ENCODE data around the gene MUSK. TPM values are rescaled to one million over a fixed set of nuclear protein-coding genes. Genes with fewer than 3 reads are reported as not detected.

Gene MUSK
- total and polyA plus RNA-seq, 2 donors (not counting 1 experiment from before 2014, with no cell fraction given): not detected

DNA sequence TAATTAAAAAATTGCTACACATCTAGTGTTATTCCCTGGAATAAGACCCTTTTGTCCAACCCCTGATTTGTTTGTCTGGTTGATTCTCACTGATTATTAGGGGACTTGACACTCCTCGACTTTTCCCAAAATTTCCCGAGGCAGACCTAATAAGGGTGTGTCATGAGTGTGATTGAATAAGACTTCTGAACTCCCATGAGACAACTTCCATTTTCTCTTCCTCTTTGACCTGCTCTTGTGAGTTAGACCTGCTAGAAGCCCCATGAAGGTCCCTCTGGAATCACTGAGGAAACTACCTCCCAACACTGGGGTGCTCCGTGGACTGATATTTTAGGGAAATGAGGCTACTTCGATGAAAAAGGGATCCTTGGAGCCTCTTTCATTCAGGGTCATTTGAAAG lies 83.4 kb downstream of the MUSK start:
- Histone ChIP-seq H3K9ac (ENCODE audit: low read length) (no peak overlapping the region), H3K36me3 (replicated peaks in 1 of 2; ENCODE audit: control extremely low read depth in 1 of 2, control insufficient read depth in 1 of 2, extremely low read depth in 1 of 2, insufficient read depth in 2 of 2, low read length in 1 of 2) (no peaks in the 10 kb centered on the region), H3K4me1 (ENCODE audit: control insufficient read depth in 2 of 2, insufficient read depth in 2 of 2, low read length in 2 of 2) (no peaks in the 10 kb centered on the region), H3K9me3 (ENCODE audit: control extremely low read depth in 1 of 3, control insufficient read depth in 2 of 3, insufficient read depth in 1 of 3, low read length in 2 of 3) (no peaks in the 10 kb centered on the region), H4K20me1 (ENCODE audit: control insufficient read depth, insufficient read depth, low read length, poor library complexity, severe bottlenecking) (no peaks in the 10 kb centered on the region), H2AFZ (ENCODE audit: insufficient read depth, low read depth, low read length, poor library complexity, severe bottlenecking) (no peak overlapping the region), H3K79me2 (ENCODE audit: control insufficient read depth, insufficient read depth, low read length) (no peaks in the 10 kb centered on the region), H3K27ac (ENCODE audit: low read length in 2 of 2) (no peak overlapping the region), H3K27me3 (replicated peaks in 1 of 4; ENCODE audit: control extremely low read depth in 1 of 4, control insufficient read depth in 3 of 4, insufficient read depth in 4 of 4, low read length in 3 of 4) (no peaks in the 10 kb centered on the region), H3K4me2 (replicated peaks; ENCODE audit: low read depth, low read length, poor library complexity, severe bottlenecking) (no peak overlapping the region), H3K4me3 (ENCODE audit: control extremely low read depth in 1 of 5, extremely low read depth in 1 of 5, insufficient read depth in 1 of 5, low read depth in 2 of 5, low read length in 4 of 5) (no peak overlapping the region)
- TF ChIP-seq, protein P1, sequence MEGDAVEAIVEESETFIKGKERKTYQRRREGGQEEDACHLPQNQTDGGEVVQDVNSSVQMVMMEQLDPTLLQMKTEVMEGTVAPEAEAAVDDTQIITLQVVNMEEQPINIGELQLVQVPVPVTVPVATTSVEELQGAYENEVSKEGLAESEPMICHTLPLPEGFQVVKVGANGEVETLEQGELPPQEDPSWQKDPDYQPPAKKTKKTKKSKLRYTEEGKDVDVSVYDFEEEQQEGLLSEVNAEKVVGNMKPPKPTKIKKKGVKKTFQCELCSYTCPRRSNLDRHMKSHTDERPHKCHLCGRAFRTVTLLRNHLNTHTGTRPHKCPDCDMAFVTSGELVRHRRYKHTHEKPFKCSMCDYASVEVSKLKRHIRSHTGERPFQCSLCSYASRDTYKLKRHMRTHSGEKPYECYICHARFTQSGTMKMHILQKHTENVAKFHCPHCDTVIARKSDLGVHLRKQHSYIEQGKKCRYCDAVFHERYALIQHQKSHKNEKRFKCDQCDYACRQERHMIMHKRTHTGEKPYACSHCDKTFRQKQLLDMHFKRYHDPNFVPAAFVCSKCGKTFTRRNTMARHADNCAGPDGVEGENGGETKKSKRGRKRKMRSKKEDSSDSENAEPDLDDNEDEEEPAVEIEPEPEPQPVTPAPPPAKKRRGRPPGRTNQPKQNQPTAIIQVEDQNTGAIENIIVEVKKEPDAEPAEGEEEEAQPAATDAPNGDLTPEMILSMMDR (IDR thresholded peaks at IDR 0.05): no peak
- no peak for TF ChIP-seq EZH2 (IDR thresholded peaks at IDR 0.05; ENCODE audit: borderline replicate concordance, insufficient read depth, low read depth, low read length, poor library complexity, severe bottlenecking)
- Mint-ChIP-seq H3K27ac (no peak overlapping the region), H3K4me3 (no peak overlapping the region), H3K27me3 (no peaks in the 10 kb centered on the region), H3K4me1 (no peaks in the 10 kb centered on the region), H3K9me3 (ENCODE audit: insufficient read depth) (no peaks in the 10 kb centered on the region)
- intact Hi-C loops (cut with micrococcal nuclease): no loop called here
- POLR2A ChIA-PET: no interaction called here
- ATAC-seq (ENCODE audit: low read depth): no peak
- 83% methylated on average over 1 of the region's 4 CpGs for WGBS (ENCODE audit: insufficient coverage)
- CTCF ChIA-PET: no interaction called here
- DNase-seq: no peak

DNA sequence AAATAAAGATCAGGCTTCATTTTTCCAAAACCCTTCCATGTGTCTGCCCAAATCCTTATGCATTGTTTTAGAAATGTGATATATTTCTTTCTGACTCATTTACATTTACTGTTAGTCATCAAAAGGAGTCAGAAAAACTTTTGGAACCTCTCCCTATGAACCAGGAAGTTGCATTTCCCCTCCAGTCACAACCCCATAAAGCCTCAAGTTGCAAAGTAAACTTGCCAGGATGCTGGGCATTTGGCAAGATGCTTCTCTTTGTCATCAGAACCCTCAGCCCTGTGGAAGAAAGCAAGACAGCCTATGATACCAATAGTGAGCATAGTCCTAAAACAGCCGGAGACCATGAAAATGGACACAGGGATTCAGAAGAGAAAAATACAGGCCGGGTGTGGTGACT lies 84.2 kb downstream of the MUSK start:
- no peak overlapping the region for H2AFZ ChIP-seq (ENCODE audit: insufficient read depth, low read depth, low read length, poor library complexity, severe bottlenecking)

More for the DNA sequence above, 84.2 kb downstream of the MUSK start:
- Histone ChIP-seq H3K9me3 (ENCODE audit: control extremely low read depth in 1 of 3, control insufficient read depth in 2 of 3, insufficient read depth in 1 of 3, low read length in 2 of 3) (no peaks in the 10 kb centered on the region), H3K27ac (ENCODE audit: low read length in 2 of 2) (no peak overlapping the region), H3K4me3 (ENCODE audit: control extremely low read depth in 1 of 5, extremely low read depth in 1 of 5, insufficient read depth in 1 of 5, low read depth in 2 of 5, low read length in 4 of 5) (no peak overlapping the region), H3K9ac (ENCODE audit: low read length) (no peak overlapping the region), H3K4me2 (replicated peaks; ENCODE audit: low read depth, low read length, poor library complexity, severe bottlenecking) (no peak overlapping the region), H4K20me1 (ENCODE audit: control insufficient read depth, insufficient read depth, low read length, poor library complexity, severe bottlenecking) (no peaks in the 10 kb centered on the region), H3K36me3 (replicated peaks in 1 of 2; ENCODE audit: control extremely low read depth in 1 of 2, control insufficient read depth in 1 of 2, extremely low read depth in 1 of 2, insufficient read depth in 2 of 2, low read length in 1 of 2) (no peaks in the 10 kb centered on the region), H3K27me3 (replicated peaks in 1 of 4; ENCODE audit: control extremely low read depth in 1 of 4, control insufficient read depth in 3 of 4, insufficient read depth in 4 of 4, low read length in 3 of 4) (no peaks in the 10 kb centered on the region), H3K4me1 (ENCODE audit: control insufficient read depth in 2 of 2, insufficient read depth in 2 of 2, low read length in 2 of 2) (no peaks in the 10 kb centered on the region), H3K79me2 (ENCODE audit: control insufficient read depth, insufficient read depth, low read length) (no peaks in the 10 kb centered on the region)
- Mint-ChIP-seq H3K9me3 (ENCODE audit: insufficient read depth) (no peaks in the 10 kb centered on the region), H3K27ac (no peak overlapping the region), H3K27me3 (no peaks in the 10 kb centered on the region), H3K4me3 (no peak overlapping the region), H3K4me1 (no peaks in the 10 kb centered on the region)
- DNase-seq: no peak
- intact Hi-C loops (cut with micrococcal nuclease): no loop called here
- CTCF ChIA-PET: no interaction called here
- WGBS (ENCODE audit: insufficient coverage): 100% methylated on average over 1 of the region's 2 CpGs
- no peak for ATAC-seq (ENCODE audit: low read depth)
- POLR2A ChIA-PET: no interaction called here
- TF ChIP-seq, protein P1 (IDR thresholded peaks at IDR 0.05): no peak
- no peak for TF ChIP-seq EZH2 (IDR thresholded peaks at IDR 0.05; ENCODE audit: borderline replicate concordance, insufficient read depth, low read depth, low read length, poor library complexity, severe bottlenecking)
